T47D (cell line): Measurements from ENCODE around the gene SNCB.
"Not testable (repeated sequence)": the region's sequence is repeated elsewhere in the genome, so short reads cannot be mapped to it uniquely, and the experiment has no call there.

Experiments
- DNase-seq, 2 experiments: peaks; one replicate each; pipeline versions ENCODE4 v3.0.0 to v3.0.0-alpha.2; 2011 to 2012; ENCODE audit warnings: low read depth in 1 of 2, low spot score in 1 of 2
- JUND ChIP-seq: IDR thresholded peaks from 2 replicates; pipeline ENCODE4 v1.6.1; 2012; ENCODE audit warnings: low read depth
- in situ Hi-C: cut with HindIII; loops from 2 replicates; pipeline ENCODE4 v1.10.0; 2016; ENCODE audit warnings: low sequenced_read_pairs, low pct_unique_long_range_greater_than_20kb

The SNCB gene

DNA sequence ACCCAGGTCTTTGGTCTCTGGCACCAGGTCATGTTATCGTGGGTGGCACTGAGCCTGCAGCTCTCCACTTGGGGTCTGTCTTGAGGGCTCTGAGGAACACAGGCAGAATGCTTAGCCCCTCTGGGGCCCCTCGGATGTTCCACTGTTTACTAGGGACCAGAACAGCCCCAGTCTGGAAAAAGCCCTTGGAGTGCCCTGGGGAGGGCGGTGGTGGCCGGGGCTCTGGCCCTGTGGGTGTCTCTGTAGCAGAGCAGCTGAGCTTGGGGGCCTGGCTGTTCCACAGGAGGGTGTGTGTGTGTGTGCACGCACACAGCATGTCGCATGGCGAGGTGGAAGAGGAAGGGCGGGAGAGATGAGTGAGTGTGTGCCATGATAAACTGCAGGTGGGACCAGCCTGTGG is 35.8 kb downstream of the SNCB start:
- no peak for TF ChIP-seq JUND
- in situ Hi-C loops = no loop called here
- DNase-seq = no peak

DNA sequence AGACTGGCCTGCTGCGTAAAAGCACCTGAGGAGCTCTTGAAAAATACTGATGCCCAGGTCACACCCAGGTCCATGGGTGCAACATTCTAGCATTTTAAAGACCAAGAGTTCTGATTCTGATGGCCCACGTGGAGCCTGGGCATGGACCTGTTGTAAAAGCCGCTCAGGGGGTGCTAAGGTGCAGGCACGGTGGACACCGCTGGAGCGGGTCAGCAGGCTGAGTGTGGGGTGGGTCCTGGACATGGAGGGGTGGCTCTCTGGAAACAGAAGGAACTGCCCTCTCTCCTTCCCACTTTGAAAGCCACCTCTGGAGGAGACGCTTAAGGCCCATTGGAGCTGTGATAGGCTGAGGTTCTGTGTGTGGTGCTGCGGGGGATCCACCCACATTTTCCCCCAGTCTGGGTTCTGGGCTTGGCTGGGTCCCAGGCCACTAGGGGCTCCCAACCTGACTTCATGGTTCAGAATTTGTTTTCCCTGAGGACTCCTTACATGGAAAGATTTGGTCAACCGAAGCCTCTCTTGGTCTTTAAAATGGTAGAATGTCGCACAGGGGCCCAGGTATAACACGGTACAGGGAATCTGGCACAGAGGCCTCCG is 37.0 kb downstream of the SNCB start:
- no peak for TF ChIP-seq JUND
- DNase-seq = no peak
- in situ Hi-C loops = no loop called here

DNA sequence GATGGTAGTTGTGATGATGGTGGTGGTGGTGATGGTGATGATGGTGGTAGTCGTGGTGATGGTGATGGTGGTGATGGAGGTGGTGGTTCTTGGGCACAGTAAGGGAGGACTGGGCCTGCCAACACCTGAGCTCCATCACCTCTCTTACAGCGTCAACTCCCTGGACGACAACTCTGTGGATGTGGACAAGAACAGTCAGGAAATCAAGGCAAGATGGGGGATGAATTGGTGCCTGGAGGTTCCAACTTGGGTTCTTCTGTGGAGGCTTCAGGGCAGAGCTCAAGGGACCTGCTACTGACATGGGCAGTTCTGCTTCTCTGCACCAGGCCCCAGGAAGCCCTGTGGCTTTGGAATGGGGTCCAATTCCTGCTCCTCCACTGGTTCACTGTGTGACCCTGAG is 37.8 kb downstream of the SNCB start:
- no peak for DNase-seq
- in situ Hi-C loops = no loop called here
- TF ChIP-seq JUND = no peak

DNA sequence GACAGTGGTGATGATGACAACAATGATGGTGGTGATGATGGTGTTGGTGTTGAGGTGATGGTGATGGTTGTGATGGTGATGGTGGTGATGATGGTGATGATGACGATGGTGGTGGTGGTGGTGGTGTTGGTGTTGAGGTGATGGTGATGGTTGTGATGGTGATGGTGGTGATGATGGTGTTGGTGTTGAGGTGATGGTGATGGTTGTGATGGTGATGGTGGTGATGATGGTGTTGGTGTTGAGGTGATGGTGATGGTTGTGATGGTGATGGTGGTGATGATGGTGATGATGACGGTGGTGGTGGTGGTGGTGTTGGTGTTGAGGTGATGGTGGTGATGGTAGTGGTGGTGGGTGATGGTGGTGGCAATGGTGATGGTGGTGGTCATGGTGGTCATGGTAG is 38.7 kb downstream of the SNCB start:
- in situ Hi-C loops = not testable (repeated sequence)

DNA sequence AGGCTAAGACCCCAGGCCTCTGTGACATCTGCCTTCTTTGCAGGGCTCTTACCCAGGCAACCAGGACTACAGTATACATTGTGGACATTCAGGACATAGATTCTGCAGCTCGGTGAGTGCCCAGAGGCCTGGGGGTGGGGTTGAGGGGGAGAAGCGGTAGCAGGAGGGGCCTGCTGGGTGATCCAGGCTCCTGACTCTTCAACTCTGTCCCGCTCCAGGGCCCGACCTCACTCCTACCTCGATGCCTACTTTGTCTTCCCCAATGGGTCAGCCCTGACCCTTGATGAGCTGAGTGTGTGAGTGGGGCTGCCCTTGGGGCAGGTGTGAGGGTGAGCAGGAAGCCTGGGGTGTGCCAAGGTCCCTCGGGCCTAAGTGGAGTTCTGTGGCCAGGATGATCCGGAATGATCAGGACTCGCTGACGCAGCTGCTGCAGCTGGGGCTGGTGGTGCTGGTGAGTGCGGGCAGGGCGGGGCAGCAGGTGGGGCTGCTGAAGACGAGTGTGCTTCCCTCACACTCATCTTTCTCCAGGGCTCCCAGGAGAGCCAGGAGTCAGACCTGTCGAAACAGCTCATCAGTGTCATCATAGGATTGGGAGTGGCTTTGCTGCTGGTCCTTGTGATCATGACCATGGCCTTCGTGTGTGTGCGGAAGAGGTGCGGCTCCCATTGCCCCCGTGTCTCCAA is 40.2 kb downstream of the SNCB start:
- DNase-seq = no peak
- in situ Hi-C loops = no loop called here
- no peak for TF ChIP-seq JUND

More for the DNA sequence above, 38.7 kb downstream of the SNCB start:
- DNase-seq = not testable (repeated sequence)

DNA sequence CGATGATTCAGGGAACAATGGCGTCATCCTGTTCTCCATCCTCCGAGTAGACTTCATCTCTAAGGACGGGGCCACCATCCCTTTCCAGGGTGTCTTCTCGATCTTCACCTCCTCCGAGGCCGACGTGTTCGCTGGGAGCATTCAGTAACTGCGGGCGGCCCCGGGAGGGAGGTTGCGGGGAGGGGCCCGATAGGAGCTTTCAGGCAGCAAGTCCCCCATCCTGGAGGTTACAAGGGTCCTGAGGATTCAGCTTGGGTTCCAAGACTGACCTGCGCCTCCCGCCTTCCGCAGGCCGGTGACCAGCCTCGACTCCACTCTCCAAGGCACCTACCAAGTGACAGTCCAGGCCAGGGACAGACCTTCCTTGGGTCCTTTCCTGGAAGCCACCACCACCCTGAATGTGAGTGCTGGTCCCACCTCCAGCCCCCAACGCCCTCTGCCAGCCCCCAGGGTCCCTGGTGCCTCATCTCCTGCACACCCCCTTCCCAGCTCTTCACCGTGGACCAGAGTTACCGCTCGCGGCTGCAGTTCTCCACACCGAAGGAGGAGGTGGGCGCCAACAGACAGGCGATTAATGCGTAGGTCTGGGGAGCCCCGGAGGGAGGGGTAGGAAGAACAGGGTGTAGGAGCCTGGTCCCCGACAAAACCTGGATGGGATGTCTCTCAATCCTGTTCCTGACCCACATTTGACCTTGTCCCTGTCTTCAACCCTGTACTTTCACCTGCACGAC is 41.1 kb downstream of the SNCB start:
- TF ChIP-seq JUND = no peak
- in situ Hi-C loops = no loop called here
- no peak for DNase-seq

DNA sequence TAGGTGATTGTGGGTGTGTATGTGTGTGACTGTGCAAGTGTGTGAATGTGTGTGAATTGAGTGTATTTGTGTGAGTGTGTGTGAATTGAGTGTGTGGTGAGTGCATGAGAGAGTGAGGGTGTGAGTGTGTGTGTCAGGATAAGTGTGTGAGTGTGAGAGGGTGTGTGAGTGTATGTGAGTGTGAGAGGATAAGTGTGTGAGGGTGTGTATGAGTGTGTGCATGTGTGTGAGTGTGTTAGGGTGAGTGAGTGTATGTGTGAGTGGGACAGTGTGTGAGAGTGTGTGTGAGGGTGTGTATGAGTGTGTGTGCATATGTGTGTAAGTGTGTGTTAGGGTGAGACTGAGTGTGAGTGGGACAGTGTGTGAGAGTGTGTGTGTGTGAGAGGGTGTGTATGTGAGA is 42.0 kb downstream of the SNCB start:
- no peak for TF ChIP-seq JUND
- in situ Hi-C loops = no loop called here
- DNase-seq = no peak

DNA sequence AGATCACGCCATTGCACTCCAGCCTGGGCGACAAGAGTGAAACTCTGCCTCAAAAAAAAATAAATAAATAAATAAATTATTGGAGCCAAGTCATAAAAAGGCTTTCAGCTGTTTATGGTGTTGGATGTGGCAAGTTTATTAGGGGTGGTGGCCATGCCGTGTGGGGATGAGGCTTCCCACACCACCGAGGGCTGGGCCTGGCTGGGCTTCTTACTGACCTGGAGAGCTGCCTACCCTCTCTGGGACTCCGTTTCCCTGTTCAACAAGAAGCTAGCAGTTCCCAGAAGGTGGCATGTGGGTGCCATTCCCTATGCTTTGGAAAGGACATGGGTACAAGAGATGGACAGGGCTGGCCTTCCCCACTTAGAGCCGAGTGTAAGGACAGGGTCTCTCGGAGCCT is 42.9 kb downstream of the SNCB start:
- DNase-seq = no peak
- in situ Hi-C loops = no loop called here
- no peak for TF ChIP-seq JUND

DNA sequence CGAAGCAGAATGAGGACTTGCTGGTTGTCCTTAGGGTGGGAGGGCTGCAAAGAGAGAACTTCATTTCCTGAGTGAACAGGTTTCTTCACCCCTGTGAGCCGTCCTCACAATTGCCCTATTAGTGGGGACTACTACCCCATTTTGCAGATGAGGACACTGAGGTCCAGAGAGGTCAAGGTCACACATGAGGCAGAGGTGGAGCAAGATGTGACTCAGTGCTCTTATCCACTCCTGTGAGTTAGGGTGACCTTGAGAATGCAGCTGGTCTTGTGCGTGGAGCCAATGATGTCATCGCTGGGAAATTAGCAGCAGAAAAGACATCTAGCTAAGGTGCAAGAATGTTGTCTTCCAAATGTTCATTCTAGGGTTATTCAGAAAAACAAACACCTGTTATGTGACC is 47.3 kb downstream of the SNCB start:
- in situ Hi-C loops = no loop called here
- no peak for DNase-seq
- no peak for TF ChIP-seq JUND

DNA sequence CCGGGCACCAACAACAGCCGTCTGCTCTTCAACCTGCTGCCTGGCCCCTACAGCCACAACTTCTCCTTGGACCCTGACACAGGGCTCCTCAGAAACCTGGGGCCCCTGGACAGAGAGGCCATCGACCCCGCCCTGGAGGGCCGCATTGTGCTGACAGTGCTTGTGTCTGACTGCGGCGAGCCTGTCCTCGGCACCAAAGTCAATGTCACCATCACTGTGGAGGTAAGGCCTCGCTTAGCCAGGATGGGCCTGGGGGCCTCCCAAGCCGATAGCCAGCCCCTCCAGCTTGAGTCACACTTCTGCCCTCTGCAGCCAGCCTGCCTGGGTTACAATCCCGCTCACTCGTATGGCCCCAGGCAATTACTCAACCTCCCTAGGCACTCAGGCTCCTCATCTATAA is 49.0 kb downstream of the SNCB start:
- in situ Hi-C loops = no loop called here
- no peak for TF ChIP-seq JUND
- DNase-seq = no peak

DNA sequence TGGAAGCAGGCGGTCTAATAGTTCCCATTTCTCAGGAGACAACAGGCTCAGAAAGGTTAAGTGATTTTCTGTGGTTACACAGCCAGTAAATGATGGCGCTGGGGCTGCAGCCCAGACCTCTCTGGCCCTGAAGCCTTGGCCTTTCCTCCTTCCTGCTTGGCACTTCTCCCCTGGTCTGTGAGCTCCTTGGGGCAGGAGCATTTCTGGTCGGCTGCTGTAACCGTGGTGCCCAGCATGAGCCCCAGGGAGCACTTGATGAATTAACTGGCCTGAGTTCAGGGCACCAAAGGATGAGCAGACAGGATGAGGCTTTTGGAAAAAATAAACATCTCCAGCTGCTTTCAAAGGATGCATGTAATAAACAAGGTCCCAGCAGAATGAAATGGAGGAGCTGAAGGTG is 51.0 kb downstream of the SNCB start:
- in situ Hi-C loops = no loop called here
- DNase-seq = no peak

DNA sequence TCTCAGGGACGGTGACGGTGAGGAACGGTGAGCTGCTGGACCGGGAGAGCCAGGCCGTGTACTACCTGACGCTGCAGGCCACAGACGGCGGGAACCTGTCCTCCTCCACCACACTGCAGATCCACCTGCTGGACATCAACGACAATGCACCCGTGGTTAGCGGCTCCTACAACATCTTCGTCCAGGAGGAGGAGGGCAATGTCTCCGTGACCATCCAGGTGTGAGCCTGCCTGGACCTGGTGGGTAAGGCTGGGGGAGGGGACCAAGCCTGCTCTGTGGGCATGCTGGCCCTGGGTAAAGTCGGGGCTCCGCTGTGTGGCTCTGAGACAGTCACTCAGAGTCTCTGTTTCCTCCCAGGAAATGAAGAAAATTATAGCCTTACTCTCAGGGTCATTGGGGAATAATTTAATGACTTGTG is 51.9 kb downstream of the SNCB start:
- DNase-seq = peak; percentile 91 to 95
- no peak for TF ChIP-seq JUND
- in situ Hi-C loops = no loop called here

More for the DNA sequence above, 51.0 kb downstream of the SNCB start:
- TF ChIP-seq JUND = no peak
